ENCODE results near the gene SCN1B.

SCN1B gene

DNA sequence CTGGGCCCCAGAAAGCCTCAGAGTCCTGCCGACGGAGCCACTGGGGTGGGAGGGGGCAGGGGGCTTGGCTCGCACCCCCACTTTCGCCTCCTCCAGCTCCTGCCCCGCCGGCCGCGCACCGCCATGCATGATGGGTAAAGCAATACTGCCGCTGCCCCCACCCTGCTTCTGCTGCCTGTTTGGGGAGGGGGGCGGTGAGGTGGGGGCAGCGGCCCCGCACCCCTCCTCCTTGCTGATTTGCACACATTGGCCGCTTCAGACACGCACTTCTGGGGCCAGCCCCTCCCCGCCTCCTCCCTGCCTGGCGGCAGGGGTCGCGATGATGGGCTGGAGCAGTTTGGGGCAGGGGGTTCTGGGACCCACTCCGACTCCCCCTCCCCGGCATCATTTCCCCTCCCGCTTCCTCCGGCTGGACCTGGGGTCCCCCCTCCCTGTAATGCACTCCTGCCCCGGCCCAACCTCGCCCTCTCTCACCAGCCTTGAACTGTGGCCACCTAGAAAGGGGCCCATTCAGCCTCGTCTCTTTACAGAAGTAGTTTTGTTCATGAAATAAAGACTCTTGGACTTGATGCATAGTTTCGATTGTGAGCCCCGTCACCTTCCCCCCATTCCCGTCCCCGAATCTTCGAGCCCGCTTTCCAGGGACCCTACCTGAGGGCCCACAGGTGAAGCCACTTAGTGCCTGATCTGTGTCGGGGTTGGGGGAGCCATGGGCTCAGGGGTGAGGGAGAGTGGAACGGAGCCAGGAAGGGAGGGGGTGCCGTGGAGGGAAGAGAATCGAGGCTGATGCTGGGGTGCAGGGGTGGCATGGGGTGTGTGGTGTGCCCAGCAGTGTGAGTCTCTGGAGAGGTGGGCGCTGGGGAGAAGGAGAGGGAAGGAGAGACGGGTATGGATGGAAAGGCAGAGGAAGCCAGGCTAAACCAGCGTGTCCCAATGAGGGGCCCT, 9.9 kb downstream of the SCN1B start:
- H3K9ac ChIP-seq, result no peak overlapping the region
- no peak overlapping the region for H3K27ac ChIP-seq
- H4K20me1 ChIP-seq (ENCODE audit: insufficient read depth), result no peaks in the 10 kb centered on the region
- H3K4me2 ChIP-seq, result no peak overlapping the region
- no peaks in the 10 kb centered on the region for H3K36me3 ChIP-seq (ENCODE audit: insufficient read depth)
- H3K4me3 ChIP-seq (IDR thresholded peaks at IDR 0.05; ENCODE audit: insufficient read depth, low read depth, low read length), result no peak overlapping the region
- peaks cover 15% of the 10 kb centered on the region; the same call in 1 of the 2 replicates for H3K27me3 ChIP-seq (ENCODE audit: insufficient read depth, low read depth)
- no peak overlapping the region for H2AFZ ChIP-seq (ENCODE audit: low read depth)
- no peaks in the 10 kb centered on the region for H3K79me2 ChIP-seq (ENCODE audit: insufficient read depth, low read depth)
- TF ChIP-seq CTCF (conservative IDR thresholded peaks at IDR 0.05; ENCODE audit: low read depth, low read length), result no peak
- no peaks in the 10 kb centered on the region for H3K4me1 ChIP-seq (ENCODE audit: low read depth, poor library complexity, severe bottlenecking)

DNA sequence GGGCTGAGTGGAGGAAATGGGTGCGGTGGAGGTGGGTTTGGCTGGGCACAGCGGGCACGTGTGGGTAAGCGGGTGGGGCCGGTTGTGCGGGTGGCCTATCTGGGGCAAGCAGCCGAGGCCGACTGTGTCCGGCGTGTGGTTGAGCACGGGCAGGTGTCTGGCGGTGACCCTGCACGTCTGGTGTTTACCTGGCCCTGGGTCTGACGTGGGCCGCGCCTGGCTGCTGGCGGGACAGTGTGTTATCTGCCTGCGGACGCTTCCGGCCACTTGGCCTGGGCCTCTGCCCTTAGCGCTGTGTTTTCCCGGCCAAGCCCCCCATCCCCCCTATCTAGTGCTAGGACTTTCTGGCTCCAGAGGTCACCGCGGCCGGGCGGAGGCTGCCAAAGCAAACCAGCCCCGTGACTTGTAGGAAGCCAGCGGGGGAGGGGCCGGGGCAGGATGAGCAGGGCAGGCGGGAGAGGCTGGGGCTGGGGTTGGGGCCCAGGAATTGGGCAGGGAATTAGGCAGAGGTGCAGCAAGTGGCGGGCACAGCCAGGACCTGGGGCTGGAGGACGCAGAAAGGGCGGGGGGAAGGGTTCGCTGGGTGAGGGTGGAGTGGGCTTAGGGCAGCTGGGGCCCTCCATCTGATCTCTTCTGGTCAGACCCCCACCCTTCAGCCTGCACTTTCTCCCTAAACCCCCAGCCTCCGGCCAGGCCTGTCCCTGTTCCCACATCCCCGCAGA, 10.7 kb downstream of the SCN1B start:
- H3K79me2 ChIP-seq (ENCODE audit: insufficient read depth, low read depth), result no peaks in the 10 kb centered on the region
- H3K4me3 ChIP-seq (IDR thresholded peaks at IDR 0.05; ENCODE audit: insufficient read depth, low read depth, low read length), result no peak overlapping the region
- H3K4me1 ChIP-seq (ENCODE audit: low read depth, poor library complexity, severe bottlenecking), result no peaks in the 10 kb centered on the region
- no peak overlapping the region for H3K9ac ChIP-seq
- H3K27me3 ChIP-seq (ENCODE audit: insufficient read depth, low read depth), result peaks cover 8% of the 10 kb centered on the region; the same call in 1 of the 2 replicates
- H4K20me1 ChIP-seq (ENCODE audit: insufficient read depth), result no peaks in the 10 kb centered on the region
- H3K36me3 ChIP-seq (ENCODE audit: insufficient read depth), result no peaks in the 10 kb centered on the region
- H2AFZ ChIP-seq (ENCODE audit: low read depth), result no peak overlapping the region
- no peak for TF ChIP-seq CTCF (conservative IDR thresholded peaks at IDR 0.05; ENCODE audit: low read depth, low read length)
- H3K4me2 ChIP-seq, result no peak overlapping the region
- no peak overlapping the region for H3K27ac ChIP-seq

- H2AFZ ChIP-seq (ENCODE audit: low read depth), result no peak within 1 kb of the TSS
- no peaks in the 10 kb centered on the region for H3K4me1 ChIP-seq (ENCODE audit: low read depth, poor library complexity, severe bottlenecking)
- H3K4me2 ChIP-seq, result no peak within 1 kb of the TSS
- peaks cover 8% of the 10 kb centered on the region; the same call in 1 of the 2 replicates for H3K27me3 ChIP-seq (ENCODE audit: insufficient read depth, low read depth)
- no peaks in the 10 kb centered on the region for H4K20me1 ChIP-seq (ENCODE audit: insufficient read depth)
- TF ChIP-seq CTCF (conservative IDR thresholded peaks at IDR 0.05; ENCODE audit: low read depth, low read length), result no peak
- no peaks in the 10 kb centered on the region for H3K79me2 ChIP-seq (ENCODE audit: insufficient read depth, low read depth)
- no peak within 1 kb of the TSS for H3K27ac ChIP-seq
- H3K9ac ChIP-seq, result no peak within 1 kb of the TSS
- H3K4me3 ChIP-seq (IDR thresholded peaks at IDR 0.05; ENCODE audit: insufficient read depth, low read depth, low read length), result no peak within 1 kb of the TSS
- H3K36me3 ChIP-seq (ENCODE audit: insufficient read depth), result no peaks in the 10 kb centered on the region
Observed at GRCh38 chr19:35041548-35042055, 11.3 kb downstream of the SCN1B start, which contains the start of gene HPN. Gene HPN (plus strand): TSS chr19:35041721. CDS start chr19:35042507, 786 bp downstream.

- Histone ChIP-seq H3K4me2 (no peak overlapping the region), H3K4me3 (IDR thresholded peaks at IDR 0.05; ENCODE audit: insufficient read depth, low read depth, low read length) (no peak overlapping the region), H3K27me3 (ENCODE audit: insufficient read depth, low read depth) (peaks cover 9% of the 10 kb centered on the region; the same call in 1 of the 2 replicates), H4K20me1 (ENCODE audit: insufficient read depth) (no peaks in the 10 kb centered on the region), H3K4me1 (ENCODE audit: low read depth, poor library complexity, severe bottlenecking) (no peaks in the 10 kb centered on the region), H3K27ac (no peak overlapping the region), H3K79me2 (ENCODE audit: insufficient read depth, low read depth) (no peaks in the 10 kb centered on the region), H3K9ac (no peak overlapping the region), H2AFZ (ENCODE audit: low read depth) (no peak overlapping the region), H3K36me3 (ENCODE audit: insufficient read depth) (no peaks in the 10 kb centered on the region)
- TF ChIP-seq CTCF (conservative IDR thresholded peaks at IDR 0.05; ENCODE audit: low read depth, low read length), result no peak
Observed at GRCh38 chr19:35042056-35042730, 11.9 kb downstream of the SCN1B start.

Data from KMS-11 (cell line).